Raji (cell line): ENCODE results near the gene PDK1.

Experiments
- POLR2A ChIP-seq: IDR thresholded peaks from 2 replicates; pipeline ENCODE4 v1.6.1; 2011; ENCODE audit warnings: low read depth, low read length, control low read depth; ENCODE audit not compliant: insufficient read depth

PDK1 gene

GRCh38 chr2:172655838-172656573, 100.1 kb downstream of the PDK1 start:
- no peak for TF ChIP-seq POLR2A
